GM19240 (cell line): ENCODE results near the gene HDLBP.
"Not testable (repeated sequence)": the region's sequence is repeated elsewhere in the genome, so short reads cannot be mapped to it uniquely, and the experiment has no call there.

Source experiments
- DNase-seq: peaks from one replicate; pipeline ENCODE4 v3.0.0; 2011; ENCODE audit warnings: low spot score; ENCODE audit not compliant: insufficient read length

Gene HDLBP

GRCh38 chr2:241308832-241309500, 6.5 kb downstream of the HDLBP start:
- no peak for DNase-seq

- no peak for DNase-seq
These were observed 7.2 kb downstream of the HDLBP start for GRCh38 chr2:241308267-241308666.

- no peak for DNase-seq
These were observed 8.4 kb downstream of the HDLBP start for GRCh38 chr2:241307055-241307454.

- DNase-seq: no peak
These were observed 11.3 kb downstream of the HDLBP start for GRCh38 chr2:241304039-241304670.

GRCh38 chr2:241302759-241303651, 12.5 kb downstream of the HDLBP start:
- no peak for DNase-seq

GRCh38 chr2:241302083-241302482, 13.4 kb downstream of the HDLBP start:
- DNase-seq: no peak

GRCh38 chr2:241300000-241300399, 15.5 kb downstream of the HDLBP start:
- DNase-seq: no peak

- no peak for DNase-seq
These were observed 16.8 kb downstream of the HDLBP start for GRCh38 chr2:241298673-241299072.

- DNase-seq: no peak
These were observed 18.7 kb downstream of the HDLBP start for GRCh38 chr2:241296767-241297166.

- DNase-seq: no peak
These were observed 20.0 kb downstream of the HDLBP start for GRCh38 chr2:241295326-241296095.

GRCh38 chr2:241293378-241293797, 22.1 kb downstream of the HDLBP start:
- not testable (repeated sequence) for DNase-seq

GRCh38 chr2:241291977-241292376, 23.5 kb downstream of the HDLBP start:
- DNase-seq: no peak

GRCh38 chr2:241291153-241291552, 24.3 kb downstream of the HDLBP start:
- no peak for DNase-seq

GRCh38 chr2:241289597-241289996, 25.9 kb downstream of the HDLBP start:
- no peak for DNase-seq

GRCh38 chr2:241289053-241289452, 26.4 kb downstream of the HDLBP start:
- DNase-seq: no peak

- DNase-seq: no peak
These were observed 27.1 kb downstream of the HDLBP start for GRCh38 chr2:241288324-241288888.

GRCh38 chr2:241286348-241287090, 29.0 kb downstream of the HDLBP start:
- DNase-seq: no peak

- no peak for DNase-seq
These were observed 29.9 kb downstream of the HDLBP start for GRCh38 chr2:241285596-241285995.

- DNase-seq: no peak
These were observed 32.9 kb downstream of the HDLBP start for GRCh38 chr2:241282555-241282954.

GRCh38 chr2:241280291-241280690, 35.2 kb downstream of the HDLBP start:
- no peak for DNase-seq
